ENCODE data around the gene ARID3A. TPM values are rescaled to one million over a fixed set of nuclear protein-coding genes. Genes with fewer than 3 reads are reported as not detected.

Gene ARID3A
- total RNA-seq, 1 donor from 2014 or later: 70.6 TPM

DNA sequence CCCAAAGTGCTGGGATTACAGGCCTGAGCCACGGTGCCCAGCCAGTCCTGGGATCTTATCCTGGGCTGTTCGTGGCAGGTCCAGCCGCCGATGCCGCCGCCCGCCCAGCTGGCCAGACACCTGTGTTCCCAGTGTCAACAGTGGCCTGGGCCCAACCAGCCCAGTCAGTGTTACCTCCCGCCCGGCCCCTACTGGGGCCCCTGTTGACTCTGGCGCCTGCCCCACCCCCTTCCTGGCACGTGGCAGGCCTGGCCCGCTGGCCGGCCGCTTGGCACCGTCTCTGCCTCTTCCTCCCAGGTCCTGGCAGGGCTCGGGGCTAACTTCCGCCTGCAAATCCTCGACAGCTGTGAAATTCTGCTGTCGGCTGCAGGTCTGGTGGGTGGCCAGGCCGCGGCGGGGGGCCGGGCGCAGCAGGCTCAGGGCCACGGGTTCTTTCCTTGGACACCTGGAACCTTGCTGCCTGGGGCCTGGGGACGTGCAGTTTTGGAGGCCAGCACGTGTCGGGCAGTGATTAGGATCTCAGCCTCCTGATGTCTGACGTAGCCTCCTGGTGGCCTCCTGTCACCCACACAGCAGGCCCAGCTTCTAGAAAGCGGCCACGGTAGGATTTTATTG, 9.1 kb downstream of the ARID3A start:
- H3K4me1 Mint-ChIP-seq: peaks cover 29% of the 10 kb centered on the region
- H3K36me3 Mint-ChIP-seq: peaks cover 20% of the 10 kb centered on the region
- no peaks in the 10 kb centered on the region for H3K27me3 Mint-ChIP-seq (ENCODE audit: low read depth)
- H3K4me3 Mint-ChIP-seq: no peak overlapping the region
- DNase-seq (ENCODE audit: low spot score in 2 of 2, unreplicated experiment in 2 of 2): no peak
- H3K9me3 Mint-ChIP-seq: no peaks in the 10 kb centered on the region
- peak overlapping the region; percentile 56 for H3K27ac Mint-ChIP-seq
- TF ChIP-seq, protein P1, sequence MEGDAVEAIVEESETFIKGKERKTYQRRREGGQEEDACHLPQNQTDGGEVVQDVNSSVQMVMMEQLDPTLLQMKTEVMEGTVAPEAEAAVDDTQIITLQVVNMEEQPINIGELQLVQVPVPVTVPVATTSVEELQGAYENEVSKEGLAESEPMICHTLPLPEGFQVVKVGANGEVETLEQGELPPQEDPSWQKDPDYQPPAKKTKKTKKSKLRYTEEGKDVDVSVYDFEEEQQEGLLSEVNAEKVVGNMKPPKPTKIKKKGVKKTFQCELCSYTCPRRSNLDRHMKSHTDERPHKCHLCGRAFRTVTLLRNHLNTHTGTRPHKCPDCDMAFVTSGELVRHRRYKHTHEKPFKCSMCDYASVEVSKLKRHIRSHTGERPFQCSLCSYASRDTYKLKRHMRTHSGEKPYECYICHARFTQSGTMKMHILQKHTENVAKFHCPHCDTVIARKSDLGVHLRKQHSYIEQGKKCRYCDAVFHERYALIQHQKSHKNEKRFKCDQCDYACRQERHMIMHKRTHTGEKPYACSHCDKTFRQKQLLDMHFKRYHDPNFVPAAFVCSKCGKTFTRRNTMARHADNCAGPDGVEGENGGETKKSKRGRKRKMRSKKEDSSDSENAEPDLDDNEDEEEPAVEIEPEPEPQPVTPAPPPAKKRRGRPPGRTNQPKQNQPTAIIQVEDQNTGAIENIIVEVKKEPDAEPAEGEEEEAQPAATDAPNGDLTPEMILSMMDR (IDR thresholded peaks at IDR 0.05; ENCODE audit: unreplicated experiment): no peak

DNA sequence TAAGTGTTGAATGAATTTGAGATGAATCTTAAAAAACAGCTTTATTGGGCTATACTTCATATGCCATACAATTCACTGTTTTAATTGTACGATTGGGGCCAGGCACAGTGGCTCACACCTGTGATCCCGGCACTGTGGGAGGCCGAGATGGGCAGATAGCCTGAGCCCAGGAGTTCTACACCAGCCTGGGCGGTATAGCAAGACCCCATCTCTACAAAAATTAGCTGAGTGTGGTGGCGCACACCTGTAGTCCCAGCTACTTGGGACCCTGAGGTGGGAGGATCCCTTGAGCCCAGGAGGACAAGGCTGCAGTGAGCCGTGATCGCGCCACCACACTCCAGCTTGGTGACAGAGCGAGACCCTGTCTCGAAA, 10.3 kb downstream of the ARID3A start:
- TF ChIP-seq, protein P1 (IDR thresholded peaks at IDR 0.05; ENCODE audit: unreplicated experiment): no peak

GRCh38 chr19:937259-937694, 11.4 kb downstream of the ARID3A start:
- peak overlapping the region; percentile 51 for H3K27ac Mint-ChIP-seq

More for the DNA sequence above, 10.3 kb downstream of the ARID3A start:
- no peaks in the 10 kb centered on the region for H3K9me3 Mint-ChIP-seq
- H3K4me3 Mint-ChIP-seq: no peak overlapping the region
- no peak for DNase-seq (ENCODE audit: low spot score in 2 of 2, unreplicated experiment in 2 of 2)
- no peak overlapping the region for H3K27ac Mint-ChIP-seq
- H3K36me3 Mint-ChIP-seq: peaks cover 25% of the 10 kb centered on the region
- H3K27me3 Mint-ChIP-seq (ENCODE audit: low read depth): no peaks in the 10 kb centered on the region
- H3K4me1 Mint-ChIP-seq: peaks cover 34% of the 10 kb centered on the region

DNA sequence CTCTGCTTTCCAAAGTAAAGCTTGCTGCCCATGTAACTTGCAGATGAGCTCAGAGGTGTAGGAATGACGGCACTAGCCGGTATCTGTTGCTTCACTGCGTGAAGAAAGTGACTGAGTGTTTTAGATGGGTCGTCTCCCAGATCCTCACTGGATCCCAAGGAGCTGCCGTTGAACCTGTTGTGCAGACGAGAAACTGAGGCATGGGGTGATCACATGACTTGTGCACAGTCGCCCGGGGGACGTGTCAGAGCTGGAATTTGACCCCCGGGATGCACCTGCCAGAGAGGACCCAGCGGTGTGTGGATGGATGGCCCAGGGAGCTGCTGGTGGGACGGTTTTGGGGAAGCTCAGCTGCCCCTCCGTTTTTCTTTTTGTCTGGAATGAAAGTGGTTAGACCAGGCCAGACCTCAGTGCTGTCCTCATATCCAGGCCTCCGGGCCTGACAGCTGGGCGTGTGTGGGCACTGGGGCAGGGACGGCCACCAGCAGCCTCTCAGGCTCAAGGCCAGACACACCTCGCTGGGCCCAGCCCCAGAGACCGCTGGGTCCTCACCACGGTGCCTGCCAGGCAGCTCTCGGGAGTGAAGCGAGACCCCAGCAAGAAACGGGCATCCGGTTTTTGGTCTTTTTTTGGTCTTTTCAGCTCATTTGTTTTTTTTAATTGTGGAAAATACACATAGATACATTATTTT, 12.5 kb downstream of the ARID3A start:
- peak overlapping the region; percentile 90 for H3K27ac Mint-ChIP-seq

More at GRCh38 chr19:937259-937694, 11.4 kb downstream of the ARID3A start:
- H3K36me3 Mint-ChIP-seq: peaks cover 30% of the 10 kb centered on the region
- TF ChIP-seq, protein P1 (IDR thresholded peaks at IDR 0.05; ENCODE audit: unreplicated experiment): no peak
- no peaks in the 10 kb centered on the region for H3K9me3 Mint-ChIP-seq
- H3K27me3 Mint-ChIP-seq (ENCODE audit: low read depth): no peaks in the 10 kb centered on the region
- H3K4me1 Mint-ChIP-seq: peaks cover 34% of the 10 kb centered on the region
- no peak for DNase-seq (ENCODE audit: low spot score in 2 of 2, unreplicated experiment in 2 of 2)
- no peak overlapping the region for H3K4me3 Mint-ChIP-seq

DNA sequence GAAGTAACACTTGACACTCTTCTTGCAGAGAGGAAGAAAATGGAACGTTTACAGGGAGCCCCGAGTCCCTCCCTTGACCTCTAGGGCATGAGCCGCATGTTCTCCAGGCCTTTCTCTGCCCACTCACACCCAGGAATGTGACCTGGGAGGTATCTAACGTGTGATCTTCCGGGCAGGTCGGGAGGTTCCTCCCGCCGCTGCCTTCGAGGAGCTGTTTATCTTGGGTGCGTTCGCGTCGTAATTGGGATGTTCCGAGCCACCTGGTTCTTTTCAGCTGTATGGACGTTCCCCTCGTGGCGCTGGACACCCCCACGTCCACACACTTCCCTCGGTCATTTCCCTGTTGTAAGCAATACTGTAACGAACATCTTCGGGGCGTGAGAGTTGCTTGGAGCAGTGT, 13.6 kb downstream of the ARID3A start:
- H3K4me1 Mint-ChIP-seq: peaks cover 26% of the 10 kb centered on the region
- H3K27me3 Mint-ChIP-seq (ENCODE audit: low read depth): no peaks in the 10 kb centered on the region
- TF ChIP-seq, protein P1 (IDR thresholded peaks at IDR 0.05; ENCODE audit: unreplicated experiment): no peak
- H3K27ac Mint-ChIP-seq: peak overlapping the region; percentile 86
- DNase-seq (ENCODE audit: low spot score in 2 of 2, unreplicated experiment in 2 of 2): no peak
- H3K9me3 Mint-ChIP-seq: no peaks in the 10 kb centered on the region
- H3K4me3 Mint-ChIP-seq: no peak overlapping the region
- H3K36me3 Mint-ChIP-seq: peaks cover 33% of the 10 kb centered on the region

More for the DNA sequence above, 12.5 kb downstream of the ARID3A start:
- Mint-ChIP-seq H3K27me3 (ENCODE audit: low read depth) (no peaks in the 10 kb centered on the region), H3K4me3 (no peak overlapping the region), H3K9me3 (no peaks in the 10 kb centered on the region), H3K36me3 (peaks cover 33% of the 10 kb centered on the region), H3K4me1 (peaks cover 27% of the 10 kb centered on the region)
- DNase-seq (ENCODE audit: low spot score in 2 of 2, unreplicated experiment in 2 of 2): no peak
- TF ChIP-seq, protein P1 (IDR thresholded peaks at IDR 0.05; ENCODE audit: unreplicated experiment): no peak
